ENCODE results near the gene EIF1AD. TPM values are rescaled to one million over a fixed set of nuclear protein-coding genes. Genes with fewer than 3 reads are reported as not detected.

The EIF1AD gene
- total and polyA plus RNA-seq, 4 donors: 18.4 to 33.7 (median 29.1) TPM

DNA sequence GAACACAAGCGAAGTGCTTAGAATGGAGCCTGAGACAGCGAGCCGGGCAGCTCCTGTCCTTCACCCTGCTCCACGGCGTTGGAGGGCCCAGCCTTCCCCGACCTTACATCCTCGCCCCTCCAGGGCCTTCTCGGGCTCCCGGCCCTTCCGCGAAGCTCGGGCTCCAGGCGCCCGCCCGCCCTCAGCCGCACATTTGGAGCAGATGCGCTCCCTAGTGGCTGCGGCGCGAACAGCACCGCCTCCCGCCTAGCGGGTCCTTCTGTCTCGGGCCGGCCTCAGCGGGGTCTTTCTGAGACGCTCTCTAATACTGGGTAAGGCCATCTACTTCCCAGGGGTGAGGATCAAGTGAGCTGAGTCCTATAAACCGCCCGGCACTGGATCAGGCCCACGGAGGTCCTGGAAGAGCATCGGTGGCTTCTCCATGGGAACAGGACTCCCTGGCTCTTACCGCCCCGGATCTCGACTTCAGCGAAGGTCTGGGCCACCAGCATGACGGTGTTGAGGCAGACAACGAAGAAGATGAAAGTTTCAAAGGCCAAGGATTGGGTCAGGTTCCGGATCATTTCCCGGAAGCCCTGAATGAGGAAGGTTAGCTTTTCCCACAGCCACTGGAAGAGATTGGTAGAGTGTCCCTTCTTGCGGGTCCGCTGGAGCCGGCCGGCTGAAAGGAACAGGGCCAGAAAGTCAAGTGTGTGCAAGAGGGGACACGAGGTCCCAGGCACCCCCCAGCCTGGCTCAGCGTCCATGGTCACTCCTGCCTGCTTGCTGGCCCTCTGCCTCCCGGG lies 20.6 kb upstream of the EIF1AD start:
- Histone ChIP-seq H3K4me1 (ENCODE audit: control insufficient read depth, insufficient read depth, low read length) (peaks cover 6% of the 10 kb centered on the region), H3K4me3 (ENCODE audit: low read depth, low read length) (no peak overlapping the region), H3K27ac (ENCODE audit: low read depth, low read length) (no peak overlapping the region), H3K27me3 (ENCODE audit: control insufficient read depth, insufficient read depth, low read length) (peaks cover 12% of the 10 kb centered on the region), H3K9me3 (ENCODE audit: control insufficient read depth, insufficient read depth, low read length) (no peaks in the 10 kb centered on the region), H3K36me3 (ENCODE audit: control insufficient read depth, insufficient read depth, low read length) (no peaks in the 10 kb centered on the region)
- DNase-seq (ENCODE audit: low read depth in 4 of 6, low spot score in 6 of 6): peak in 4 of 6 donors; percentile 14 to 75 (median 30)
- 29% methylated on average over 46 of the region's 46 CpGs for WGBS (ENCODE audit: insufficient coverage)

DNA sequence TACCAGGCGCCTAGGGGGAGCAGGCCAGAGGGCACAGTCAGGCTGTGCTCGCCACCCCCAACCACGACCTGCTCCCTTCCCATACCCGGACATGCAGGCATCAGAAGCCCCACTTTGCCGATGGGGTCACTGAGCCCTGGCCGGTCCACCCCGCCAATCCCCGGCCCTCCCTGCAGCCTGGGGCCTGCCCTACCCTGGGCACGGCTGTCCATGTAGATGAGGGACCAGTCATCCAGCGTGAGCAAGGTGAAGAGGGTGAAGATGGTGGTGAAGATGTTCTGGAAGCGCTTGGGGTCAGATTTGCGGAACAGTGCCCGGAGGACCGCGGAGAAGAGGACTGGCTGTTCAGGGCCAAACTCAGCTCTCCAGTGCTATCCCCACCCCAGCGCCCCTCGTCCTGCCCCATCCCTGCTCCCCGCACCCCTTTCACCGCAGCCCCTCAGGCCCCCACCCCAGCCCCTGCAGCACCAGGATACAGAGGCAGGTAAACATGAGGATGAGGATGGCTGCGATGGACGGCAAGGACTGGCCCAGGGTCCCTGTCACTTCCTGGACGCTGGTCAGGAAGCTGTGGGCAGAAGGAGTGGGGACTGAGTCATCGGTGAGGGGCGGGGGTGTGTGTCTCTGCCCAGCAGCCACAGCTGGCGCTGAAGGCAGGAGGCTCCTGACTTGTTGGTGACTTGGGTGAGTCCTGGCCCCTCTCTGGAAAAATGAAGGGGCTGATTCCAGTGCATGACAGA lies 18.8 kb upstream of the EIF1AD start:
- Histone ChIP-seq H3K4me1 (ENCODE audit: control insufficient read depth, insufficient read depth, low read length) (peaks cover 6% of the 10 kb centered on the region), H3K27me3 (ENCODE audit: control insufficient read depth, insufficient read depth, low read length) (peaks cover 12% of the 10 kb centered on the region), H3K27ac (ENCODE audit: low read depth, low read length) (no peak overlapping the region), H3K36me3 (ENCODE audit: control insufficient read depth, insufficient read depth, low read length) (no peaks in the 10 kb centered on the region), H3K9me3 (ENCODE audit: control insufficient read depth, insufficient read depth, low read length) (no peaks in the 10 kb centered on the region), H3K4me3 (ENCODE audit: low read depth, low read length) (no peak overlapping the region)
- 84% methylated on average over 19 of the region's 25 CpGs for WGBS (ENCODE audit: insufficient coverage)
- no peak for DNase-seq (ENCODE audit: low read depth in 4 of 6, low spot score in 6 of 6)

DNA sequence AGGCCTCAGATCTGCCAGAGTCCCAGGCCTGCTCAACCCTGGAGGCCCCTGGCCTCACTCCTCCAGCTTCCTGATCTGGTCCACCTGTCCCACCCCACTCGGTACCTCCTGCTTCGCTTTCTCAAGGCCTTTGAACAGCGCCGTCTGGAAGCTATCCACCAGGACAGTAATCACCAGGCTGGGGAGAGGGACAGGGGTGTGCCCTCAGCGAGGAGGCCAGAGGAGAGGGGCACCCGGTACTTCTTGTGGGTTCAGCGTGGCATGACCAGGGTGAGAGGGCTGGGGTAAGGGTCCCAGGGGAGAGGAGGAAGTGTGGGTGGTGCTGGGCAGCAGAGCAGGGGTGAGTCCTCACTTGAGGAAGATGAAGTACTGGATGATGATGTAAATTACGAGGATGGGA lies 18.3 kb upstream of the EIF1AD start:
- Histone ChIP-seq H3K4me3 (ENCODE audit: low read depth, low read length) (no peak overlapping the region), H3K36me3 (ENCODE audit: control insufficient read depth, insufficient read depth, low read length) (no peaks in the 10 kb centered on the region), H3K27me3 (ENCODE audit: control insufficient read depth, insufficient read depth, low read length) (peaks cover 12% of the 10 kb centered on the region), H3K4me1 (ENCODE audit: control insufficient read depth, insufficient read depth, low read length) (peaks cover 6% of the 10 kb centered on the region), H3K27ac (ENCODE audit: low read depth, low read length) (no peak overlapping the region), H3K9me3 (ENCODE audit: control insufficient read depth, insufficient read depth, low read length) (no peaks in the 10 kb centered on the region)
- 73% methylated on average over 8 of the region's 8 CpGs for WGBS (ENCODE audit: insufficient coverage)
- DNase-seq (ENCODE audit: low read depth in 4 of 6, low spot score in 6 of 6): no peak

DNA sequence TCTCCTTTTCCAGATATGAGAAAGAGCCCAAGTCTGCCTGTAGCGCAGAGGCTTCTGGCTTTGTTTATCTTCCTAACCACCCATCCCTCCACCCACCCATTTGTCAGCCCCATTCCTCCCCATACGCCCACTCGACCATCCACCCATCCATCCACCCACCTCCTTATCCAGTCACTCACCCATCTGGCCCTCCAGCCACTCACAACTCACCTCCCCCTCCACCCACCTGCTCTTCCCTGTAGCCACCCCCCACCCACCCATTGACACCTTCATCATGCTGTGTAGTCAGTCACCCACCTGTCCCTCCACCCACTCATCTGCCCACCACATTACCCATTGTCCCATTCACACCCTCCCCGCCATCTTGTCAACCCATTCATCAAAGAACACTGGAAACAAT lies 15.4 kb upstream of the EIF1AD start:
- WGBS (ENCODE audit: insufficient coverage): 76% methylated on average over 3 of the region's 4 CpGs
- Histone ChIP-seq H3K9me3 (ENCODE audit: control insufficient read depth, insufficient read depth, low read length) (no peaks in the 10 kb centered on the region), H3K4me3 (ENCODE audit: low read depth, low read length) (no peak overlapping the region), H3K36me3 (ENCODE audit: control insufficient read depth, insufficient read depth, low read length) (no peaks in the 10 kb centered on the region), H3K27ac (ENCODE audit: low read depth, low read length) (no peak overlapping the region), H3K4me1 (ENCODE audit: control insufficient read depth, insufficient read depth, low read length) (peaks cover 2% of the 10 kb centered on the region), H3K27me3 (ENCODE audit: control insufficient read depth, insufficient read depth, low read length) (peaks cover 20% of the 10 kb centered on the region)
- no peak for DNase-seq (ENCODE audit: low read depth in 4 of 6, low spot score in 6 of 6)

DNA sequence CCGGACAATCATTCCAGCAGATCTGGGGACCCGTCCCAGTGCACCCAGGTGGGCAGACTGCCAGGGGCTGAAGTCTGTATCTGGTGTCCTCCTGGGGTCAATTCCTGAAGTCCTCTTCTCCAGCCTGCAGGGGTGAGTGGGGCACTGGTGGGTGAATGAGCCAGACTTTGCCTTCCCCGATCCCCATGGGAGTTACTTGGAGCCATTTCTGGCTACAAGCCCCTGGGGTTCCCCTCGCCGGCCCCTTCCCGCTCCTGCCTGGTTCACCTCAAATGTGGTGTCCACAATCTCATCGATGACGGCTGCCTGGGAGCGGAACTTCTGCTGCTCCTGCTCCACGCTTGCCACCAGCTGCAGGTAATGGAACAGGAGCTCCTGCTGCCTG lies 14.8 kb upstream of the EIF1AD start:
- Histone ChIP-seq H3K27me3 (ENCODE audit: control insufficient read depth, insufficient read depth, low read length) (peaks cover 23% of the 10 kb centered on the region), H3K9me3 (ENCODE audit: control insufficient read depth, insufficient read depth, low read length) (no peaks in the 10 kb centered on the region), H3K4me3 (ENCODE audit: low read depth, low read length) (no peak overlapping the region), H3K27ac (ENCODE audit: low read depth, low read length) (no peak overlapping the region), H3K4me1 (ENCODE audit: control insufficient read depth, insufficient read depth, low read length) (no peaks in the 10 kb centered on the region), H3K36me3 (ENCODE audit: control insufficient read depth, insufficient read depth, low read length) (no peaks in the 10 kb centered on the region)
- 88% methylated on average over 9 of the region's 10 CpGs for WGBS (ENCODE audit: insufficient coverage)
- DNase-seq (ENCODE audit: low read depth in 4 of 6, low spot score in 6 of 6): no peak

DNA sequence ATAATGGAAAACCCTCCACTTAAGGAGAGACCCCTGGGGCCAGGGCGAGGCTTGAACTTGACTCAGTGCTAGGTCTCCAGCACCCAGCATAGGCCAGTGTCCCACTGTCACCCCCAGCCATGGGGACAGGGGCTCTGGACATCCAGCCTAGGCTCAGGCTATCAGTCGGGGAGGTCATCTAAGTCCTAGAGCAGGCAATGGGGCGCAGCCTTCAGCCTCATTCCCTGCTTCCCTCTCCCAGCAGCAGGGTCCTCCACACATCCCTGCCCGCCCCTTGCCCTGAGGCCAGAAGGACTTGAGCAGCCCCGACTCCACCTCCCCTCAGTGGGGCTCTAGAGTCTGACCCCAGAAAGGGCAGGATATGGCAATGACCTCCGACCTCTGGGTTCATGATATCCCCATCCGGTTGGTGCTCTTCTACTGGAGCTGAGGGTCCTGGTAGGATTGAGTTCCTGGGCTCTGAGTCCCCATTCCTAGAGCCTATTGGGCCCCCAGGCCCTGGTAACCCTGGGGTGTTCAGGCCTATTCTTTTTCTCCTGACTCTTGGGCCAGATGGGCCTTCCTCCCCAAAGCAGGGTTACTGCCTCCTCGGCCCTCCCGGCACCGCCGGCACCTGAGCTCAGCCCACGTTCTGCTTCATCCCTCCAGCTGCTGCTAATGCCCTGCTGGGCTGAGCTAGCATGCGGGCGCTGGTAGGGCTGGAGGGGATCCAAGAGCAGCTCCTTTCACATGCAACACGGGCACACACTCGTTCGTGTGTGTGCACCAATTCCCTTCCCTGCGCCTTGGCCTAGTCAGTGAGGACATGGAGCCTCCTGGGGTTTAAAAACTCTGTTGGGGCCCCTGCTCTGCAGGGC lies 14.2 kb upstream of the EIF1AD start:
- H3K9me3 ChIP-seq (ENCODE audit: control insufficient read depth, insufficient read depth, low read length): no peaks in the 10 kb centered on the region
- peaks cover 26% of the 10 kb centered on the region for H3K27me3 ChIP-seq (ENCODE audit: control insufficient read depth, insufficient read depth, low read length)
- 51% methylated on average over 18 of the region's 18 CpGs for WGBS (ENCODE audit: insufficient coverage)
- no peak for DNase-seq (ENCODE audit: low read depth in 4 of 6, low spot score in 6 of 6)
- H3K4me3 ChIP-seq (ENCODE audit: low read depth, low read length): no peak overlapping the region
- no peaks in the 10 kb centered on the region for H3K36me3 ChIP-seq (ENCODE audit: control insufficient read depth, insufficient read depth, low read length)
- no peaks in the 10 kb centered on the region for H3K4me1 ChIP-seq (ENCODE audit: control insufficient read depth, insufficient read depth, low read length)
- no peak overlapping the region for H3K27ac ChIP-seq (ENCODE audit: low read depth, low read length)

DNA sequence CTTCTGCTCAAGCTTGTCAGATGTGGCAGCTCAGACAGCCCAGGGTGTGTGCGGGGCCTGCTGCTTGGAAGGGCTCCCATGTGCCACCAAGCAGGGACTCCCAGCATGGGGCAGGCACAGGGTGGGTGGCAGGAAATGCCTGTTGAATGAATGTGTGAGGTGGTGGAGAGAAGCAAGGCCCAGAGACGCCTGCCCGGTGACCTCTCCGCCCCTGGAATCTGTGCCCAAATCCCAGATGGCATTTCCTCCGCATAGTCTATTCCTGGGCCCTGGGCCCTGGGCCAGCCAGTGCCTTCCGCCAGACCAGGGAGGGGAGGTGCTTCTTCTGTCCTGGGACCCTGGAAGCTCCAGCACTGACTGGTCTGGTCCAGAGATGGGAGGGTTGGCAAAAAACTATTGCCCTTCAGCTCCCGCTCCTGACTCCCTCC lies 13.5 kb upstream of the EIF1AD start:
- 72% methylated on average over 3 of the region's 7 CpGs for WGBS (ENCODE audit: insufficient coverage)

DNA sequence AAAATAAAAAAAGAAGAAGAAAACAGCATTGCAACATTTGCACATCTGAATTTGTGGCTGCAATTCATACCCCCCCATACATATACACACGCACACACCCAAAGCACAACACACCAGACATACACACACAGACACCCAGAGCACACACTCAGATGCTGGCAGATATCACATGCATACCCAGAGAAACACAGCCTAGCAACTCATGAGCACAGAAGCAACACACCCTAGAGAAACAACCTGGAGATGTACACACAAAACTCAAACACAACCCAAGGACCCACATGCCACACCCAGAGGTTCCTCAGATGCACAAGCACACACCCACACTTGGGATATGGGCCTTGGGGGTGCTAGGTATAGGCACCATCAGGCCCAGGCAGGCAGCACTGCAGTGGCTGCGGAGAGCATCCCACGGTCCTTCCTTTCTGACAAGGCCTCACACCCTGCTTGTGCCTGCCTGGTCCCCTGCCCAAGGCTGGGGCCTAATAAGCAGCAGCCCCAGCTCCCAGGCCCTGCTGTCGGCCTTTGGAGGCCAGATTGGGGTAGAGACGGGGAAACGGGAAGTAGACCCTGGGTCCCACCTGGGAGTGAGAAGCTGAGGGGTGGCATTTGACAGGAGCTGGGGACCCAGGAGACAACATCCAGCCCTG lies 13.0 kb upstream of the EIF1AD start:
- Histone ChIP-seq H3K27ac (ENCODE audit: low read depth, low read length) (no peak overlapping the region), H3K4me1 (ENCODE audit: control insufficient read depth, insufficient read depth, low read length) (no peaks in the 10 kb centered on the region), H3K27me3 (ENCODE audit: control insufficient read depth, insufficient read depth, low read length) (peaks cover 32% of the 10 kb centered on the region), H3K9me3 (ENCODE audit: control insufficient read depth, insufficient read depth, low read length) (no peaks in the 10 kb centered on the region), H3K4me3 (ENCODE audit: low read depth, low read length) (no peak overlapping the region), H3K36me3 (ENCODE audit: control insufficient read depth, insufficient read depth, low read length) (no peaks in the 10 kb centered on the region)
- 87% methylated on average over 6 of the region's 6 CpGs for WGBS (ENCODE audit: insufficient coverage)
- no peak for DNase-seq (ENCODE audit: low read depth in 4 of 6, low spot score in 6 of 6)

More for the DNA sequence above, 13.5 kb upstream of the EIF1AD start:
- no peak for DNase-seq (ENCODE audit: low read depth in 4 of 6, low spot score in 6 of 6)
- H3K4me1 ChIP-seq (ENCODE audit: control insufficient read depth, insufficient read depth, low read length): no peaks in the 10 kb centered on the region
- H3K27me3 ChIP-seq (ENCODE audit: control insufficient read depth, insufficient read depth, low read length): peaks cover 28% of the 10 kb centered on the region
- no peaks in the 10 kb centered on the region for H3K9me3 ChIP-seq (ENCODE audit: control insufficient read depth, insufficient read depth, low read length)
- H3K36me3 ChIP-seq (ENCODE audit: control insufficient read depth, insufficient read depth, low read length): no peaks in the 10 kb centered on the region
- no peak overlapping the region for H3K27ac ChIP-seq (ENCODE audit: low read depth, low read length)
- H3K4me3 ChIP-seq (ENCODE audit: low read depth, low read length): no peak overlapping the region

DNA sequence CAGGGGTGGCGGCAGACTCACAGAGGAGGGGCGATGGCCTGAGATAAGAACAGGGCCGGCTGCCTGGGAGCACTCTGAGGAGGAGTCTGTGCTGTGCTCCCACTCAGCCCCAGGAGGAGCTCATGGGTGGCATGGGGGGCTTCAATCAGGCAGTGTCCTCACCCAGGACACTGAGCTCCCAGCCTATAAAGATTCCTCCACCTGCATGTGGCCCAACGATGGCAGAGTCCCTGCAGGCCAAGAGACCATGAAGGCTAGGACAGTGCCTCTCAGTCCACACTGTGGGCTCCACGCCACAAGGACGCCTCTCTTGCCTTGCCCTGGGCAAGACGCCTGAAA lies 11.8 kb upstream of the EIF1AD start:
- Histone ChIP-seq H3K4me3 (ENCODE audit: low read depth, low read length) (no peak overlapping the region), H3K36me3 (ENCODE audit: control insufficient read depth, insufficient read depth, low read length) (no peaks in the 10 kb centered on the region), H3K4me1 (ENCODE audit: control insufficient read depth, insufficient read depth, low read length) (no peaks in the 10 kb centered on the region), H3K27me3 (ENCODE audit: control insufficient read depth, insufficient read depth, low read length) (peaks cover 32% of the 10 kb centered on the region), H3K27ac (ENCODE audit: low read depth, low read length) (no peak overlapping the region), H3K9me3 (ENCODE audit: control insufficient read depth, insufficient read depth, low read length) (no peaks in the 10 kb centered on the region)
- 79% methylated on average over 5 of the region's 7 CpGs for WGBS (ENCODE audit: insufficient coverage)
- no peak for DNase-seq (ENCODE audit: low read depth in 4 of 6, low spot score in 6 of 6)
